HG03439 (cell line): ENCODE data around the gene OXNAD1.
A peak's percentile ranks its signal among the peaks of the same experiment; 100 is the strongest.
"Not testable (repeated sequence)": the region's sequence is repeated elsewhere in the genome, so short reads cannot be mapped to it uniquely, and the experiment has no call there.

Experiments used
- ATAC-seq: cut with Tn5 transposase; IDR thresholded peaks from one replicate; pipeline ENCODE4 v1.9.1; 2021; ENCODE audit warnings: mild to moderate bottlenecking, moderate library complexity; ENCODE audit not compliant: unreplicated experiment

The OXNAD1 gene

DNA sequence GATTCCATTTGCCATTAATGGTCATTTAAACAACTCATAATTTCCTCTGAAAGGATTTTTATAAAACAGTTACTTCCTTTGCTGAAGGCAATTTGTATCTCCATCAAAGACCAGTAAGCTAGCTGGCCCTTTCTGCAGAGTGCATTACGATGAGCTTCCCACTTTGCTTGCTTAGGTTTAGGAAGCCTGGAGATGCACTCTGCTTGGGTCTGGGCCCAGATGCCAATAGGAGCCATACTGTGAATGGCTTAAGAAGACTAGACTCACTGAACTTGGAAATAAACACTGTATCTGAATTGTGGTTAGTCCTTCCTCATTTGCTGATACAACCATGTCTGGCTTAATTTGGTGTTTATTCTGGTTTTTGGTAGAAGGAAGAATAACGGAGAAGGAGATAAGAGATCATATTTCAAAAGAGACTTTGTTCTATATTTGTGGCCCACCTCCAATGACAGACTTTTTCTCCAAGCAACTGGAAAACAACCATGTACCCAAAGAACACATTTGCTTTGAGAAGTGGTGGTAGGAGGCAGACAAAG, 38.1 kb downstream of the OXNAD1 start:
- ATAC-seq = no peak

DNA sequence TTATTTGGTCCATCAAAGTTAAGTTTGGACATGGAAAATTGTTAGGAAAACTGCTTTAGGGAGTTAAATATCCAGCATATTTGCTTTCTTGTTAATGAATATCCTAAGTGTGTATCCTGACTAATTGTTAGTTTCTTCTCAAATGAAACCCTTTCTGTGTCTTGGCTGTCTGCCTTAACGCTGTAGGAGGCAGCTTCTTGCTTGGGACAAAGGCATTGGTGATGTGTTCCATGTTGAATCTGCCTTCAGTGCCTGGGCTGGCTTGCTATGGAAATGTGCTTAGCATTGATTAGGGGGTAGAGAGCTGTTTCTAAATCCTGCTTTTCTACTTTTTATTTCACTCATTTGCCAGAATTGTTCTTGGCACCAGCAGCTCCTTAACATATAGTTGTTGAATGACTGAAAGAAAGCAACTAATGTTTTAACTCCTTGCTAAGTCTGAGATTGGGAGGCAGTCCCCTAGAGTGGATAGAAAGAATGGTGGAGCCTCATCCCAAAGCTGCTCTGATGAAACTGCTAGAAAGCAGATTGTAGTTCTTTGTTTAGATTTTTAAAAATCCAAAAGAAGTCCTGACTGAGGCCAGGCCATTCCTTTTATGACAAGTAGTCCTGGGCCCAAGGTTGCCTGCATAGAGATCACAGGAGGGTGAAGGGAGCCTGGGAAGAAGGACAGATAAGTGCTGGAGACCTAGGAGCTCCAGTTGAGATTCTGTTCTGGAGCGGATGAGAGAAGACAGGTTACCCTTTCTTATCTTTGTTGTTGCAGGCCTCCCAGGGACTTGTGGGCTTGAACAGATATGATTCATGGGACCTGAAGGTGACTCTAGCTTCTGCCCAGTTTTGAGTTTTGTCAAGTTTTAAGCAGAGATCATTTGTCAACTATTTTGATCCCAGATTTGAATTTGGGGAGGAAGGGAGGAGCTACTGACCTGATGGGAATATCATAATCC, 39.3 kb downstream of the OXNAD1 start:
- no peak for ATAC-seq

DNA sequence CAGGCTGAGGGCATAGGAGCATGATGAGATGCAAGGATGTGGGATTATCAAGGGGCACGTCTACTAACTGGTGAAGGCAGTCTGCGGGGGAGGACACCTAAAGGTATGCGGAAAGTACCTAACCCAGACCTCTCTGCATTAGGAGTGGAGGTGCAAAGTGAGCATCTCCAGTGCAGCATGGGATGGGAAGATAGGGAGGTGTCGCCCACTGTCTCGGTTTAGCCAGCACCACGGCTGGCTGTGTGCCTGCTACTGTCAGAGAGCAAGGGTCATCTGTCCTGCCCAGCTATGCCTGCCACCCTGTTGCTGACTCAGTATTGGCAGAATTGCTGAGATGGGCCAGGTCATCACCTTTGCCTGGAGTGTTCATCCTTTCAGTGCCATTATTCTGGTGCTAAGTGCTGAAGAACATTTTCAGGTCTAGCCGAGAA, 40.1 kb downstream of the OXNAD1 start:
- ATAC-seq = no peak

DNA sequence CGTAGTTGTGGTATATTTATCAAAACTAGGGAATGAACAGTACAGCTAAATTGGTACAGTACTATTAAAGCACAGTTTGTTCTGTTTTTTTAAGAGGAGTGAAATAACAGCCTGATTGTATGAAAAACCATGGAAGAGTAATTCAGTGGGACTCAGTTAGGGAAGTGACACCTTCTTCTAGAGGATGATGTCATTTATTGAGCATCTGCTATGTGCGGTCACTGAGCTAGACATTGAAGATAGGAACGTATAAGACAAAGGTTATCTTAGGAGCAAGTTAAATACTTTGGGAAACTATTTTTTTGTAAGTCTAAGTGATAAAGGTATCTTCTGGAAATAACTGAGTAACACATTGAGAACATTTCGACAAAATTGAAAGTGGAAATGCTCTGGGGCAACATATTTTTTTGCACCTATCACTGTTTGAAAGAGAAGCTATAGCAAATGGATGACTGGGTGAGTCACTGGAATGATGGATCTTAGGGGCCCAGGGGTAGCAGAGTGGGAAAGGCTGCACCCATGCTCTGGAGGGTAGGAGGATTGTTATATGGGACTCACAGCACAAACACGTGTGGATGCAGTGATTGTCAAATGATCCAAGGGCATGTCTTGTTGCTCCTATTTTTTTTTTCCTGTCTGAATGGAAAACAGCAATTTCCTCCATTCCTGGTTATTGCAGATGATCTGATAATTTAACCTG, 43.0 kb downstream of the OXNAD1 start:
- ATAC-seq = no peak

DNA sequence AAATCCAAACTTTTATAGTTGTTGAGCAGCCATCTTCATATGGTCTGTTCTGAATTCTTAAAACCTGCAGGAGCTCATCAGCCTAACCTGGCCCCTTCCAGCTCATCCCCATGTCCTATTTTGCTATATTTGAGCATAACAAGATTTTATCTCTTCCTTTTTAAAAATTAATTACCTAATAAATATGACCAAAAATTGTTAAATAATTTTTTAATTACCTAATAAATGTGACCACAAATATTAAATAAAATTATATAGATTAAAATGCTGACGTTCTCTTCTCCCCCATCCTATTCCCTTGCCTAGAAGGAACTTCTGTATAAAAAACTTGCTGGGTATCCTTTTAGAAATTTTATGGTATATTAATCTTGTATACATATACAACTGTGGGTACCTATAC, 43.7 kb downstream of the OXNAD1 start:
- ATAC-seq = no peak

DNA sequence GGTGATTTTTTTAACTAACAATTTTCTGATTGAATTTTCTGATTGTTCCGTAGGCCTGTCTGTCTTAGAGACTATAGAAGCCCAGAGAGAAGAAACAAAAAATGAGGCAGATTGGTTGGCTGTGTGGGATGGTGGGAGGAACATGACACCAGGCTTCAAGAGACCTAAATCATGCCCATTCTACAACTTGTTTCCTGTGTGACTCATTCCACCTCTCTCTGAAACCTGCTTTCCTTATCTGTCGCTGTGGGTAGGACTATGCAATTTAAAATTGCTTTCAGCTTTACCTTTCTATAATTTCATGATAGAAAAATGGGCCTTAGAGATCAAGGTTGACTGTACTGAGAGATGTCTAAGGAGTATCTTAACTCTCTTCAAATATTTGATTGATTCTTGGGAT, 44.5 kb downstream of the OXNAD1 start:
- ATAC-seq = peak; percentile 85

DNA sequence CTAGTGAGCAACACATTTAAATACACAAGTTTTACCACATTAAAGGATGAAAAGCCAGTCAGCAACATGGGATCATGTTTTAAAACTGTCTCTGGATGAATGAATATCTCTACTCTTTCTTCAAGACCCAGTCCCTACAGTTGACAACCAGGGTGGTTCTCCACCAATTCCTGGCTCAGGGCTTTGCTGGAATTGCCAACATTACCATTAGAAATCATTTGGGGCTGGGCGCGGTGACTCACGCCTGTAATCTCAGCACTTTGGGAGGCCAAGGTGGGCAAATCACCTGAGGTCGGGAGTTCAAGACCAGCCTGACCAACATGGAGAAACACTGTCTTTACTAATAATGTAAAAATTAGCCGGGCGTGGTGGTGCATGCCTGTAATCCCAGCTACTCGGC, 45.5 kb downstream of the OXNAD1 start:
- ATAC-seq = not testable (repeated sequence)

DNA sequence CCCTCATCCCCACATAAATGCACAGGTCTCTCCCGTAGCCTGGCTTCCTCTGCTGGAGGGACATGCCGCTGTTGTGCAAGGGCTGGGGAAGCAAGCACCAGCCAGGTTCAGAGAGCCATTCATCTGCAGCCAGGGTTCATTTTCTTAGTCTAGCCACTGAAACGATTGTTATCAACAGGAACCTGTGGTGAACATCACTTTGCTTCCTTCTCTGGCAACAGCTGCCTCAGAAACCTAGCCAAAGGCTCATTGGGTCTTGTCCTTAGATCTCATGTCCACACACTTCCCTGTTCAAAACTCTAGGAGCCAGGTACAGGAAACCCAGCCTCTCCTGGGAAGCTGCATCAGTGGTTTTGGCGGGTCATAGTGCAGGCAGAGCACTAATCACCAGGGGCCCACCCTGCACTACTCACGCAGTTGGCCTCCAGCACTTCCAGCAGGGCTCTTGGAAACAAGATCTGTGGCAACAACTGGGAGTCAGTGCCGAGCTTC, 47.0 kb downstream of the OXNAD1 start:
- no peak for ATAC-seq

DNA sequence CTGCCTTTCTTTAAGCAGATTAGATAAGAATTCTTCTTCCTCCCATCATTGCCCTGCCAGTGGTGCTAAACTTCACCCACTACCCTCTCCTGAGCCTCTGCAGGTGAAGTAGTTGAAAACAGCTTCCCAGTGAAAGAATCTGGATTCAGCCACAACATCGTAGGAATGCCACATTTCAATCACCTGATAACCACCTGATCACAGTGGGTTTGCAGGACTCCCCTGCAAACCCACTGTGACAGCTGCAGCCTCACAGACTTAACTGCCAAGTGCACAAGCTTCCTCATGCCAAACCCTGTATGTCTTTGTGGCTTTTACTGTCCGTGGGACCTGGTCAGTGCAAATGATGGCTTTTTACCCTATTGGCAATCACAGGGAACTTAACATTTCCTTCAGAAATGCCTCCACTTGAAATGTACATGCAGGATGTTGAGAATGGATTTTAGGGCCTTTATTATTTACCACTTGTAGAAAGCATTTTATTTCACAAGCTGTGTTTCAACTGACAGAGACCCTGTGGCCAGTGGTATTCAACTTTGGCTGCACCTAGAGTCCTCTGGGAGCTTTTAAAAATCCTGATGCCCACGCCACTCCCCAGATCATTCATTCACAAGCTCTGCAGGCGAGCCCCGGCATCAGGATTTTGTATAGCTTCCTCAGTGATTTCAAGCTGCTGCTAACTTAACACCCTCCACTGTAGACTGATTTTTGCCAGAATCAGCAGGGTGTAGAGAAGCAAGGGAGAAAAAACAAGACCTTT, 49.1 kb downstream of the OXNAD1 start:
- ATAC-seq = no peak

DNA sequence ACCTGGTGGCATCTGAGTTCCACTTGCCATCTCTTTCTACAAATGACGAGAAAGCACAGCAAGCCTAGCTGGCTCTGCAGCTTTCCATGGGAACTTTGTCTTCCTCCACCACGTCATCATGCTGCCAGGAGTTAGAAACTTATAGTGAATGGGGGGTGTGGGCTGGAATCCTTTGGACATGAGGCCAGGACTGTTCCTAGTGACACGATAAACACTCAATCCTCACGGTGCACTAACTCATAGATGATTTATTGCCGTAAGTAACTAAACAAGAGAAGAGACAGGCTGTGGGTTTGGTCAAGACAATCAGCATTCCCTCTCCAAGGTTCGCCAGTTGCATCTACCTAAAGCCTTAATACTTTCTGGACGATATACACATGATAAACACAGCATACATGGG, 50.6 kb downstream of the OXNAD1 start:
- no peak for ATAC-seq

DNA sequence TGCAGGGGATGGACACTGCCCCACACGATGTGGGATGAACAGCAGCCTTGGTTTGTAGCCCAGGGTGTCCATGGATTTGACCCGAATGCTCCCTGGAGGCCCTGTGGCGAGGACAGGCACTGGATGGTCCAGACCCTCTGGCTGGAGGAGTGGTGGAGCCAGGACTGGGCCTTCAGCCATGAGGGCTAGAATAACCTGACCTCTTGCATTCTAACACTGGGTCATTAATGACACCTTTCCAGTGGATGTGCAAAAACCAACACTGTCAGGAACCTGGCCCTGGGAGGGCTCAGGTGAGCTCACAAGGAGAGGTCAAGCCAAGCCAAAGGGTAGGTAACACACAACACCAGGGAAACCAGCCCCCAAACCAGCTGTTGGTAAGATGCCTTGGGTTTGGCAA, 51.4 kb downstream of the OXNAD1 start:
- no peak for ATAC-seq

DNA sequence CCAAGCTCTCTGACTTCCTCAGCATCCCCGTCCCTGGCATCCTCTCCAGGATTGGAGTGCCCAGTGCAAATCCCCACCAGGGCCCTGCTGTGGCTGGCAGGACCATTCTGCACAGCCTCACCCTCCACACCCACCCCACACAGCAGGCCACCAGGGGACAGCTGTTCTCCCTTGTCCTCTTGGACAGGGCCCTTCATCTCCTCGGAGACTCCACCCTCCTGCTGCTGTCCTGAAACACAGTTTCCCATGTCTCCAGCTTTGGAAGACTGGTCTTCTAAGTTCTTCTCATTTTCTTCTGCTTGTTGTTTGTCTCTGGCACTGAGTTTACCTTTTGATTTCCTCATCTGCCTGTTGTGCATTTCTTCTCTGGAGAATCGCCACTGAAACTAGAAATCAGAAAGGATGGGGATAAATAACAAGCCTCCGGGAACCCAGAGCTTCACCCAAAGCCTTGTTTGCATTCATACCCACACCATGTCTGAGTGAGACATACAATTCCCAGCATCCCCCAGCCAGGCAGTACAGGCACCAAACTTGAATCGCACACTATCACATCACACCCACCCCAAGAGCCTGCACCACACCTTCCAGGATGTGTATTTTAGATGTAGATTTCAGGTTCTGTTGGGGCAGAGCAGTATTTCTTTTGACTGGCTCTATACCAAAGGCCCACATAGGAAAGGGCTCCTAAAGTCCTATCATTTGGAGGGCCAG, 52.0 kb downstream of the OXNAD1 start:
- ATAC-seq = no peak

DNA sequence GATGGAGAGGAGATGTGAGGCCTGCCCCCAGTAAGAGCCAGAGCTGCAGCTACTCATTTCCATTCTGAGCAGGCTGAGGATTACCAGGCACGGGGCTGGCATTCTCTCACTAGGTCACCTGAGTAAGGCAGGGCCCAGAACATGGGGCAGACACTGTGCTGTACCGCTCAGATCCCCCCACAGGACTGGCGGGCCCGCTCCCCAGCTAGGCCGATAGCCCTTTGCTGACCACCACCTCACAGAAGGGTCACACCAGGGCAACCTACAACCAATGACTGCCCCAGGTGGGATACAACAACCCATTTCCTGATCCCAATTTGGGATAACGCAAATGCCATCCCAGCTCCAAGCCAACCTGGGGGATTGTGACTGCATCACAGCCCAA, 52.5 kb downstream of the OXNAD1 start:
- no peak for ATAC-seq

DNA sequence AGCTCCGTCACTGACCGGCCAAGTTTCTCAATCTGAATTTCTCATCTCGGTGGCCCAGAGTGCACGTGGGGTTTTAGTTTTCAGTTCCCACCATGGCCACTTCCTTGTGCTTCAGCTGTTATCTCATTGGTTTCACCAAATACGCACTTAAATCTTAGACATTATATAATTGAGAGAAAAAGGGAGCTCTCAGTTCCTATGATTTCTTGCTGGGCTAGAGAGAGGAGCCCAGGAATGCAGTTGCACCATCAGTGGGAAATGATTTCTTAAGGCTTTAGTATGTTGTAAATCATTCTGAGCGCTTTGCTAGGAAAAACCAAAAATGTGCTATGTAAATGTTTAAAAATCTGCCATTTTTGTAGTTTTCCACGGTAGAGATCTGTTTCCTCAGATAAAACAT, 53.2 kb downstream of the OXNAD1 start:
- ATAC-seq = no peak

DNA sequence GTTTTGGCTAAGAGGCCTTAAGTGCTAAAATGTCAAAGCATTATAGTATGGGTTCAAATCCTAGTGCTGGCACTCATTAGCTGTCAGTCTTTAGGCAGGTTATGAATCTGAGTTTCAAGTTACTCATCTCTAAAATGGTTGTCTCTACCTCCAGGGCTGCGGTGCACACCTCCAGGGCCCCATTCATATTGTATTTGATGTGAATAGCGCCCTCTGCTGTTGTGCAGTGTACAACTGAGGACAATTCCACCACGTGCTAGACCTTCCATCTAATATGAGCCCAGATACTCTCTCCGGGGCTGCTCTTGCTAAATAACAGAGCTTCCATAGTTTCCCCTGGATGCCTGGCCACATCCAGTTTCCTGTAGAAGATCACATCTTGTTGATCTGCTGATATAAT, 54.3 kb downstream of the OXNAD1 start:
- no peak for ATAC-seq

DNA sequence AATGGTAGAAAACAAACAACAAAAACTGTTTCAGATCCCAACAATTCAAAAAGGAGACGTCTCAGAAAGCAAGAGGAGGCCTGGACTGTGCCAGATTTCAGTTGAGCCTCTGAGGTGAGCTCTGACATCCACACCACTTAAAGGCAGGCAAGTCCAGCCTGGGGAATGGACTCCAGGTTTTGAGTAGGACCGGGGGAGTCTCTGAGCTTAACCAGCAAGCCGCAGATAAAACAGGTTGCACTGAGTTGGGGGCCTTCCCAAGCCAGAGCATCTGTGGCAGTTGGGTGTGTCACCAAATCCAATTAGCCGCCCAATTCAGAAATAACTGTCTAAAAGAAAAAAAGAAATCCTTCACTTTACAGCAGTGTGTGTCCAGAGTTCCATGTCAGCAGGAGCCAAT, 54.7 kb downstream of the OXNAD1 start:
- no peak for ATAC-seq

DNA sequence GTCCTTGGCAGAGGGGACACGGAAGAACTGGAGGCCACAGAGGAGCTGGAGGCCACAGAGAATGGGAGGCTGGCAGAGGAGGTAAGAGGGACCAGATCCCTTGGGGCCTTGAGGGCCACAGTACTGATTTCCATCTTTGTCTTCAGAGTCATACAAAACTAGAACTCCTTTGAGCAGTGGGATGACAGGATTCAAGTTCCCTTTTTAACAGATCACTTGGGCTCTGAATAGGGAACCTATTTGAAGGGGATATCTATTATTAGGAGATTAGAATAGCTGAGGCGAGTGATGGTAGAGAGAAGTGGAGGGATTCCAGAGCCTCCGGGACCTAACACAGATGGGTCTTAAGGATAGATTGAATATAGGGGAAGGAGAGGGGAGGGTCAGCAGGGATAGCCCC, 55.7 kb downstream of the OXNAD1 start:
- no peak for ATAC-seq

DNA sequence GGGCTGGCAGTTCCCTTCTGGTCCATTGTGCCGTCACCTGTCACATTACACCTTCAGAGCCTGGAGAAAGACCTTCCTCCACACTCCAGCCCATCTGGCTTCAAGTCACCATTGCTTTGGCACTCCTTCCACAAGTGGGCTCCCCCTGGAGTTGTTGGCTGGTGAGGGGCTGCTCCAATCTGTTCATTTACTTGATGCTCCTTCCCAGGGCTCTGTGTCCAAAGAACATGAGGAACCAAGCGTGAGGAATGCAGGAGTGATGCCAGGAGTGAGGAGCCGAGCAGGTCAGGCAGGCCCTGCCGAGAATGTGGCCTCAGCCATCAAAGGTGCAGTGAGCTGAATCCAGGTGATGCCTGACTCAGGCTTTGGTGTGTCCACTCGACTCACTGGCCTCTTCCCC, 57.2 kb downstream of the OXNAD1 start:
- no peak for ATAC-seq

DNA sequence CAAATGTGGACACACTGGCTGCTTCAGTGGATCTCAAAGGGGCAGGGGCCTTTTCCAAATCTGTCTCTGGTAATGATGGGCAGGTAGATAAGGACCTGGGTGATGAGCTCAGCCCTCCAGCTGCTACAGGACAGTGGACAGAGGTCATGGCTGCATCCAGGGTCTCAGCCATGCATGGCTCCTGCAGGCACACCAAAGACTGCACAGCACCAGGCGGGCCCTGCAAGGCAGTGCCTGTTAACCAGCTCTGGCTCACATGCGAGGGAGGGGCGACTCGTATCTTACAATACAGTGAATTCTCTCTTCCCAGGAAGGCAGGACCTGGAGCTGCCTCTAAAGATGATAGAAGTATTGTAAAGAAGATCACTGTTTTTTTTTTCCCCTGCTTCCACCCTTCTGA, 58.7 kb downstream of the OXNAD1 start:
- ATAC-seq = no peak

DNA sequence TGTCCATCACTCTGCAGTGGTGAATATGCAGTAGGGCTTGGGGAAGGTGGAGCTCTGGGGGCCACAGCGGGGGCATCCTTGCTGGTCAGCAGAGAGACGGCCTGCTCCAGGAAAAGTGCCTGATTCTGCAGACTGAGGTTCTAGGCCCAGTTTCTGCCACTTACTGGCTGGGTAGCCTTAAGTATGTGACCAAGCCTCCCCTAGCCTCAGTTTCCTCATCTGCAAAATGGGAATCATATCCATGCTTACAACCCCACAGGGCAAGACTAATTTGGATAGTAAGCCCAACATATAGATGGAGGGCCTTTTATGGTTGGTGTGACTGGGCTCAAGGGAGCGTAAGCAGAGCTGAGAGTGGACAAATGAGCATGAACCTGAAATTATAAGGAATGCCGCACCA, 60.8 kb downstream of the OXNAD1 start:
- no peak for ATAC-seq
